Neural cell (in vitro differentiated cells): Measurements from ENCODE around the gene ACTG1. TPM values are rescaled to one million over a fixed set of nuclear protein-coding genes. Genes with fewer than 3 reads are reported as not detected.

Experiments
- H2AFZ ChIP-seq: fragments of 200-600, 300-800 bp; sonication (generic), shearing (Covaris generic); 2 replicates; pipeline ENCODE4 v1.6.0; 2014; ENCODE audit warnings: low read depth, mild to moderate bottlenecking, antibody characterized with exemption, low read length, moderate library complexity
- H3F3A ChIP-seq: fragments of 200-600 bp; shearing (Covaris generic); 2 replicates; pipeline ENCODE4 v1.6.1; 2016; ENCODE audit warnings: mild to moderate bottlenecking, moderate library complexity, mixed read lengths, antibody characterized with exemption, low read length; ENCODE audit not compliant: insufficient read depth, poor library complexity, severe bottlenecking
- H3K27ac ChIP-seq: fragments of 200-600, 300-800 bp; sonication (generic), shearing (Covaris generic); 2 replicates; pipeline ENCODE4 v1.5.1; 2014; ENCODE audit warnings: mild to moderate bottlenecking, low read length, moderate library complexity
- H3K27me3 ChIP-seq: fragments of 300-800, 200-600 bp; sonication (generic), shearing (Covaris generic); 2 replicates; pipeline ENCODE4 v1.6.0; 2014; ENCODE audit warnings: mild to moderate bottlenecking, low read depth, low read length, moderate library complexity; ENCODE audit not compliant: insufficient read depth
- H3K36me3 ChIP-seq: fragments of 300-800, 200-600 bp; sonication (generic), shearing (Covaris generic); 2 replicates; pipeline ENCODE4 v1.5.1; 2014; ENCODE audit warnings: mild to moderate bottlenecking, antibody characterized with exemption, low read length, moderate library complexity; ENCODE audit not compliant: insufficient read depth
- H3K4me2 ChIP-seq: fragments of 300-800, 200-600 bp; sonication (generic), shearing (Covaris generic); 2 replicates; pipeline ENCODE4 v1.6.0; 2014; ENCODE audit warnings: mild to moderate bottlenecking, low read length
- H3K4me3 ChIP-seq: fragments of 300-800, 200-600 bp; sonication (generic), shearing (Covaris generic); 2 replicates; pipeline ENCODE4 v1.5.1; 2014; ENCODE audit warnings: mild to moderate bottlenecking, low read length, moderate library complexity
- H3K79me2 ChIP-seq: fragments of 200-600 bp; shearing (Covaris generic); replicated peaks from 2 replicates; pipeline ENCODE4 v1.6.0; 2014; ENCODE audit warnings: mild to moderate bottlenecking, low read length, moderate library complexity; ENCODE audit not compliant: insufficient read depth
- H3K9ac ChIP-seq: fragments of 300-800, 200-600 bp; sonication (generic), shearing (Covaris generic); 2 replicates; pipeline ENCODE4 v1.6.1; 2016; ENCODE audit warnings: mild to moderate bottlenecking, low read length, mixed read lengths
- H3K9me2 ChIP-seq: fragments of 200-600 bp; shearing (Covaris generic); 2 replicates; pipeline ENCODE4 v1.6.1; 2016; ENCODE audit warnings: mild to moderate bottlenecking, low read length, mixed read lengths; ENCODE audit not compliant: insufficient read depth
- H3K9me3 ChIP-seq: fragments of 200-600, 300-800 bp; sonication (generic), shearing (Covaris generic); 2 replicates; pipeline ENCODE4 v1.6.1; 2016; ENCODE audit warnings: mild to moderate bottlenecking, mixed run types, low read length, moderate library complexity, mixed read lengths
- H4K20me1 ChIP-seq: fragments of 200-600 bp; shearing (Covaris generic); 2 replicates; pipeline ENCODE4 v1.6.1; 2016; ENCODE audit warnings: mild to moderate bottlenecking, mixed run types; ENCODE audit not compliant: insufficient read depth
- CTCF ChIP-seq: fragments of 450-650 bp; IDR thresholded peaks from 2 replicates; pipeline ENCODE4 v1.5.1; 2014; ENCODE audit warnings: antibody characterized with exemption, mild to moderate bottlenecking, moderate library complexity; ENCODE audit not compliant: poor library complexity, severe bottlenecking
- EP300 ChIP-seq: fragments of 450-650 bp; conservative IDR thresholded peaks from 2 replicates; pipeline ENCODE4 v1.6.1; 2014; ENCODE audit warnings: antibody characterized with exemption, mild to moderate bottlenecking, moderate library complexity; ENCODE audit not compliant: poor library complexity, severe bottlenecking
- EZH2 ChIP-seq: fragments of 200-600, 300-800 bp; shearing (Covaris generic), sonication (generic); IDR thresholded peaks from 2 replicates; pipeline ENCODE4 v1.6.1; 2014; ENCODE audit warnings: antibody characterized with exemption, low read length, borderline replicate concordance, mild to moderate bottlenecking; ENCODE audit not compliant: insufficient read depth, poor library complexity, severe bottlenecking
- MXI1 ChIP-seq: fragments of 450-650 bp; conservative IDR thresholded peaks from 2 replicates; pipeline ENCODE4 v1.6.1; 2014; ENCODE audit warnings: antibody characterized with exemption, mild to moderate bottlenecking; ENCODE audit not compliant: poor library complexity, severe bottlenecking
- POLR2AphosphoS5 ChIP-seq: IDR thresholded peaks from 2 replicates; pipeline ENCODE4 v1.6.1; 2012
- RAD21 ChIP-seq: fragments of 450-650 bp; conservative IDR thresholded peaks from 2 replicates; pipeline ENCODE4 v1.6.1; 2014; ENCODE audit warnings: antibody characterized with exemption, mild to moderate bottlenecking, moderate library complexity
- REST ChIP-seq: IDR thresholded peaks from 2 replicates; pipeline ENCODE4 v1.6.1; 2012; ENCODE audit warnings: borderline replicate concordance
- SMC3 ChIP-seq: fragments of 450-650 bp; conservative IDR thresholded peaks from 2 replicates; pipeline ENCODE4 v1.6.1; 2014; ENCODE audit warnings: antibody characterized with exemption, mild to moderate bottlenecking, moderate library complexity; ENCODE audit not compliant: poor library complexity
- TAF1 ChIP-seq: IDR thresholded peaks from 2 replicates; pipeline ENCODE4 v1.6.1; 2012; ENCODE audit warnings: low read depth
- polyA plus RNA-seq: library from polyadenylated mRNA; depleted of rRNA; stranded (reverse); fragments of >200 nt; gene quantifications from 2 replicates; pipeline ENCODE4 v1.2.3, GENCODE V29; 2014

ACTG1 gene
- polyA plus RNA-seq, 1 donor from 2014 or later: 9,187 TPM

GRCh38 chr17:81460856-81461460 lies 51.6 kb downstream of the ACTG1 start:
- Histone ChIP-seq H3K36me3 (no peaks in the 10 kb centered on the region), H3K27ac (no peak overlapping the region), H3K4me3 (no peak overlapping the region)

More at GRCh38 chr17:81460856-81461460, 51.6 kb downstream of the ACTG1 start:
- Histone ChIP-seq H4K20me1 (no peaks in the 10 kb centered on the region), H3K4me2 (no peak overlapping the region), H2AFZ (no peak overlapping the region), H3K79me2 (no peaks in the 10 kb centered on the region), H3K9me2 (no peaks in the 10 kb centered on the region), H3K27me3 (no peaks in the 10 kb centered on the region), H3F3A (no peaks in the 10 kb centered on the region), H3K9ac (no peak overlapping the region), H3K9me3 (no peaks in the 10 kb centered on the region)
- no peak for TF ChIP-seq MXI1
- TF ChIP-seq POLR2AphosphoS5: no peak
- no peak for TF ChIP-seq REST
- no peak for TF ChIP-seq SMC3
- no peak for TF ChIP-seq RAD21
- TF ChIP-seq CTCF: no peak
- TF ChIP-seq EP300: no peak
- no peak for TF ChIP-seq EZH2
- no peak for TF ChIP-seq TAF1

Other genes starting within 250 kb of the ACTG1 start
- gene SLC38A10, start 217.5 kb downstream of the ACTG1 start, polyA plus RNA-seq: 37.4 and 46.0 TPM in 2 replicates
- gene BAHCC1, start 117.3 kb downstream of the ACTG1 start, polyA plus RNA-seq: 12.4 and 14.2 TPM in 2 replicates
- 3.6 and 4.8 TPM in 2 replicates for gene FSCN2, start 15.6 kb upstream of the ACTG1 start, polyA plus RNA-seq
- 56.3 and 61.5 TPM in 2 replicates for gene FAAP100, start 39.6 kb upstream of the ACTG1 start, polyA plus RNA-seq
- gene NPLOC4, start 124.3 kb upstream of the ACTG1 start, polyA plus RNA-seq: 32.3 and 42.9 TPM in 2 replicates
- gene TSPAN10, start 124.4 kb upstream of the ACTG1 start, polyA plus RNA-seq: not detected in 2 replicates
- gene PDE6G, start 143.7 kb upstream of the ACTG1 start, polyA plus RNA-seq: not detected in 2 replicates
- 61.0 and 64.2 TPM in 2 replicates for gene OXLD1, start 153.8 kb upstream of the ACTG1 start, polyA plus RNA-seq
- 12.2 and 16.1 TPM in 2 replicates for gene CCDC137, start 153.9 kb upstream of the ACTG1 start, polyA plus RNA-seq
- gene ARL16, start 171.0 kb upstream of the ACTG1 start, polyA plus RNA-seq: 145 and 156 TPM in 2 replicates
- gene HGS, start 171.2 kb upstream of the ACTG1 start, polyA plus RNA-seq: 81.1 and 97.2 TPM in 2 replicates
- 10.4 and 14.2 TPM in 2 replicates for gene MRPL12, start 190.6 kb upstream of the ACTG1 start, polyA plus RNA-seq
- 8.7 and 10.3 TPM in 2 replicates for gene SLC25A10, start 199.5 kb upstream of the ACTG1 start, polyA plus RNA-seq